HG03159 (cell line): ENCODE data around the gene RNF5.

ENCODE experiments used
- ATAC-seq: cut with Tn5 transposase; IDR thresholded peaks from one replicate; pipeline ENCODE4 v1.9.1; 2021; ENCODE audit warnings: mild to moderate bottlenecking, moderate library complexity; ENCODE audit not compliant: unreplicated experiment

RNF5 gene

GRCh38 chr6:32151863-32152768 is 26.1 kb upstream of the RNF5 start, which contains the start of gene PRRT1:
PRRT1 (minus strand) TSS chr6:32151939; CDS start chr6:32151827, 112 bp downstream.
- ATAC-seq, result no peak

GRCh38 chr6:32152769-32153563 is 25.2 kb upstream of the RNF5 start:
- ATAC-seq, result no peak

GRCh38 chr6:32153564-32154513 is 24.4 kb upstream of the RNF5 start, which contains the start of gene PPT2:
PPT2 (plus strand) TSS chr6:32154141; CDS start chr6:32154595, 454 bp downstream.
- ATAC-seq, result peak; percentile 28

- peak; percentile 78 for ATAC-seq
These were observed 23.6 kb upstream of the RNF5 start for GRCh38 chr6:32154514-32155161.

DNA sequence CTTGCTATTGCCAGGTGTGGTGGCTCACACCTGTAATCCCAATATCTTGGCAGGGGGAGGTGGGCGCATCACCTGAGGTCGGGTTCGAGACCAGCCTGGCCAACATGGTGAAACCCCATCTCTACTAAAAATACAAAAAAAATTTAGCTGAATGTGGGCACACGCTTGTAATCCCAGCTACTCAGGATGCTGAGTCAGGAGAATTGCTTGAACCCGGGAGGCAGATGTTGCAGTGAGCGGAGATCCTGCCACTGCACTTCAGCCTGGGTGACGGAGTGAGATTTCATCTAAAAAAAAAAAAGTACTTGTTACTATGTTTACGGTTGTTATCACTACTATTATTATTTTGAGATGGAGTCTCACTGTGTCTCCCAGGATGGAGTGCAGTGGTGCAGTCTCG is 21.3 kb upstream of the RNF5 start:
- ATAC-seq, result no peak

DNA sequence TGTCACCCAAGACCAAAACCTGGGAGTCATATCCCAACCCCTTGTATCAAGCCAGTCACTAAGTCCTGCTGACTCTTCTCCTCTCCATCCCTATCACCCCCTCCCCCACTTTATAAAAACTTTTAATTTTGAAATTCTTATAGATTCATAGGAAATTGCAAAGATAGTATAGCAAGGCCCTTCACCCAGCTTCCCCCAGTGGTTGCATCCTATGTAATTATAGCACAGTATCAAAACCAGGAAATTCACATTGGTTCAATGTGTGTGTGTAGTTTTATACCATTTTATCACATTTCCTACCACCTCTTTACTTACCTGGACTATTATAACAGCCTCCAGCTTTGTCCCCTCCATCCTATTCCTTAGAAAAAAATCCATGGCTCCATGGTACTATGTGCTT is 20.2 kb upstream of the RNF5 start:
- no peak for ATAC-seq

GRCh38 chr6:32163559-32164258 is 14.5 kb upstream of the RNF5 start:
- ATAC-seq, result no peak

DNA sequence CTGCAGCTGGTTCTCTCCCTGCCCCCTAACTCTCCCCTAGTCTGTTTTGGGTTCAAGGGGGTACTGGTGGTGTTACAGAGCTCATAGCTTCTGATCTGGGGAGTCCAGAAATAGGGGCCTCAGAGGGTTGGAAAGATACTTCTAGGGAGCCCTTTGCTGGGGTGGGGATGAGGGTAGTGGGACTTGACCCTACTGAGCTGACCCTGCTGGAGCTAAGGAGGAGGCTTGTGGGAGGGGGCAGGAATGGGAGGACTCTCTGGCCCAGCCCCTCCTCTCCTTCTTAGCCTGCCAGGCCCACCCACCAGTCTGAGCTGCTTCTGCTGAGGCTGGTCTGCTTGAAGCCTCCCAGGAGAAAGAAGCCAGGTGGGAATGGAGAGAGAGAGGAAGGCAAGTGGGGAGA is 13.9 kb upstream of the RNF5 start, which contains the start of gene EGFL8:
Gene EGFL8, plus strand, starts transcription at position 301 of the 400 bp plus-strand sequence. CDS start 1,571 bp downstream, outside the sequence.
- ATAC-seq, result no peak

DNA sequence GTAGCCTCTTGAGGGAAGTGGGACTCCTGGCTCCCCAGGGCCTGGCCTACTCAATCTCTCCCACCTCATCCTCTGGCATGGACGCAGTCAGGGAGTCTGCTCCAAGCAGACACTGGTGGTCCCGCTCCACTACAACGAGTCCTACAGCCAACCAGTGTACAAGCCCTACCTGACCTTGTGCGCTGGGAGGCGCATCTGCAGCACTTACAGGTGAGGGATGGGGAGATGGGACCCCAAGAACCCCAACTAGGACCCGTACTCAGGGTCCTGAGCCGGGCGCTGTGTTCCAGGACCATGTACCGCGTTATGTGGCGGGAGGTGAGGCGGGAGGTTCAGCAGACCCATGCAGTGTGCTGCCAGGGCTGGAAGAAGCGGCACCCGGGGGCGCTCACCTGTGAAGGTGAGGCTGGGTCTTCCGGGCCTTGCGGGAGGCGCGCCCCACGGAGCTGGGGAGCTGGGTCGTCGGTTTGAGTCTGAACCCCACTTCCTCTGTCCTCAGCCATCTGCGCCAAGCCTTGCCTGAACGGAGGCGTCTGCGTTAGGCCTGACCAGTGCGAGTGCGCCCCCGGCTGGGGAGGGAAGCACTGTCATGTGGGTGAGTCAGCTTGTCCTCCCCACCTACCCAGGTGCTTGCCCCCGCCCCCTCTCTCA is 11.7 kb upstream of the RNF5 start:
- no peak for ATAC-seq

DNA sequence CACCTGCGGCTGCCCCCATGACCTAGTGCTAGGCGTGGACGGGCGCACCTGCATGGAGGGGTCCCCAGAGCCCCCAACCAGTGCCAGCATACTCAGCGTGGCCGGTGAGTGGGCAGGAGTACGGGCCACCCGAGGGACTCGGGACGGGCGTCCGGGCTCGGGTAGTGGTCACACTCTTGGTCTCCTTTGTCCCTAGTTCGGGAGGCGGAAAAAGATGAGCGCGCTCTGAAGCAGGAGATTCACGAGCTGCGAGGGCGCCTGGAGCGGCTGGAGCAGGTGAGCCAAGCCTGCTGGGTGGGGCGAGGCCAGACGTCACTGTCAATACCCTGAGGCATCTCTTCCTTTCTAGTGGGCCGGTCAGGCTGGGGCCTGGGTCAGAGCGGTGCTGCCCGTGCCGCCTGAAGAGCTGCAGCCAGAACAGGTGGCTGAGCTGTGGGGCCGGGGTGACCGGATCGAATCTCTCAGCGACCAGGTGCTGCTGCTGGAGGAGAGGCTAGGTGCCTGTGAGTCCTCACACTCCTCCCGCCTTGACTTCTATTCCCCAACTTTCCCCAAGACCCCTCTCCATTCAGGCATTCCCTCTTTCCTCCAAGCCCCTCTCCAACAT is 10.9 kb upstream of the RNF5 start:
- no peak for ATAC-seq

- no peak for ATAC-seq
These were observed 10.4 kb upstream of the RNF5 start for GRCh38 chr6:32167761-32168262.

GRCh38 chr6:32168350-32168749 is 9.9 kb upstream of the RNF5 start:
- ATAC-seq, result no peak

DNA sequence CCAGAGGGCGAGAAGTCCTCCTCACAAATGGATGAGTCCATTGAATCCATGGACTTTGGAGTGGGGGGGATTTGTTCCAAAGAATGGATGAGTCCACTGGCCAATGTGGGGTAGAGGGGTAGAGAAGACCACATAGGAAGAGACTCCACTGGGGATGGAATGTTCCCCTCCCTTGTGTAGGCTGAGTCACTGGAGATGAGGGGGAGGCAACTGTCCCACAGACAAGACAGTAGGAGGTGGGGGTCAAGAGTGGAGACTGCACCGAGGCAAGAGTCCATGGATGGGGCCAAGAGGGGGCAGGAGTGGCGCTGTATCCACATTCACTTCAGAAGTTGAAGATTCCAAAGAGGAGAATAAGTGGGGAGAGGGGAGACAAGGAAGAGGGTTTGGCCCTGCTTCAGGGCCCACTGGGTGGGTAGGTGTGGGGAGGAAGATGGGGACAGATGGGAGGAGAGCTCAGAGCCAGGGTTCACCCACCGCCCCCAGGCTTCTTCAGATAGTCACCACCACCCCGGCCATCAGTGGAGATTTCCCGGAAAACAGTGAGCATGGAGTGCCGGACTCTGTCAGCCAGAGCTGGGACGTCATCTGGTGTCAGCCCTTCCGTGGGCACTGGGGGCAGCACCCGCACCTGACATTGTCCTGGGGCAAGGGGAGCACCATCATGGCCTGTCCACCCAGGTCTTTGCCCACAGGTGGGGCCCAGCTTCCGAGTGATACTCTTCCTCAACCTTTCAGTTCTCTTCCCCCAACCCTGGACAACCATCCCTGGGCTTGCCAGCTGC is 9.2 kb upstream of the RNF5 start:
- no peak for ATAC-seq

DNA sequence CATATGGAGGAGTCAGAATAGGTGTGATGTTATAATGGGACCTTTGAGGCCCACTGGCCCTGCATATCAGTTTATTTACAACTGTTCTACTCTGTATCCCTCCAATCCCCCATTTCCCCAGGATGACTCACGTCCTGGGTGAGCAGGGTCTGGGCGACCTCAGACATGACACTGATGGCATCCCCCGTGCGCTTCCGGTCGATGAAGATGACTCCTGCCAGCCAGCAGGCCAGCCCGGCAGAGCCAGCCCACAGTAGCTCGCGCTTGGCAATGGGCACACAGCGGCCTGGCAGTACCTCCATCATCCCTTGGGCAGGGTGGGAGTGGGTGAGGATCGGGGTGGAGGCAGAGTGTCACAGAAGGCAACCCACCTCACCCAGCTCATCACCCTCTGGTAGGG is 7.9 kb upstream of the RNF5 start:
- no peak for ATAC-seq

- ATAC-seq, result no peak
These were observed 7.0 kb upstream of the RNF5 start for GRCh38 chr6:32171234-32171633.

- no peak for ATAC-seq
These were observed 5.0 kb upstream of the RNF5 start for GRCh38 chr6:32173051-32173727.

- ATAC-seq, result no peak
These were observed 3.8 kb upstream of the RNF5 start for GRCh38 chr6:32174416-32174815.
